ENCODE results near the gene EPHA7. TPM values are rescaled to one million over a fixed set of nuclear protein-coding genes. Genes with fewer than 3 reads are reported as not detected.

EPHA7 gene
- total RNA-seq, 1 experiment from 2014 or later: not detected

DNA sequence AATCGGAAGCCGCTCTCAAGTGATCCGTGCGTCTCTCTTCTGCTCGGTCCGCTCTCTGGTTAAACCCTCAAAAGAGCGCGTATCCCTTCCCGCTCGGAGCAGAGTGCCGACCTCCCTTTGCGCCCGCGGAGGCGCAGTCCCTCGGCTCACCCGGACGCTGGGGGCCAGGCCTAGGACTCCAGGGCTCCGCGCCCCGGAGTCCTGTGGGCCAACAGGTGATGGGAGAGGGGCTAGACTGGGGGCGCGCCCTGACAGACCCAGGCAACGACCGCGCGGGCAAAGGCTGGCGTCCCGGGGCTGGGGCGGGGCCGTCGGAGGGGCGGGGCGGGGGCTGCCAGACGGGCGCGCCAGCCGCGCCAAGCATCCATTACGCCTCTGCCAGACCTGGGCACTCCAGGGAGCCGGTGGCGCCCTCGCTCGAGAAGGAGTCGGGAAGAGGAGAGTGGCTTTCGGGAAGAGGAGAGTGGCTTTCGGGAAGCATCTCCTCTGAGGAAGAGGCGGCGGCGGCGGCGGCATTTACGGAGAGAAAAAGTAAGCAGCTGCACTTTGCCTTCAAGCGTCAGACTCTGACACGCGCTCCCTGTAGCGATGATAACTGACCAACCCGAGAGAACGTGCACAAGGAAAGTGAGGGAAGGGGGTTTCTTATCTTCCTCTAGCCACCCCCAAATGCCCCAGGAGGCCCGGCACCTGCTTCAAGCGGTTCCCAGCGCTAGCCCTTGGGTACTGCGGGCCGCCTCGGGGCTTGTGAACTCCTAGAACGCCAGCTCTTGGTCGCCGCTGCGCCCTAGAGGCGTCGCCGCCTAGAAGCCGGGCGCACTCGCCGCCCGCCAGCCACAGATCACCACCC is 2.6 kb downstream of the EPHA7 start:
- H3K4me1 ChIP-seq (replicated peaks): peaks cover 14% of the 10 kb centered on the region
- no peaks in the 10 kb centered on the region for H3K9me3 ChIP-seq (replicated peaks)
- H3K36me3 ChIP-seq: no peaks in the 10 kb centered on the region
- no peak overlapping the region for H3K4me3 ChIP-seq
- H3K27ac ChIP-seq: no peak overlapping the region
- peaks cover 56% of the 10 kb centered on the region for H3K27me3 ChIP-seq (replicated peaks)
- DNase-seq (ENCODE audit: low read depth in 1 of 2, low spot score in 2 of 2): no peak

DNA sequence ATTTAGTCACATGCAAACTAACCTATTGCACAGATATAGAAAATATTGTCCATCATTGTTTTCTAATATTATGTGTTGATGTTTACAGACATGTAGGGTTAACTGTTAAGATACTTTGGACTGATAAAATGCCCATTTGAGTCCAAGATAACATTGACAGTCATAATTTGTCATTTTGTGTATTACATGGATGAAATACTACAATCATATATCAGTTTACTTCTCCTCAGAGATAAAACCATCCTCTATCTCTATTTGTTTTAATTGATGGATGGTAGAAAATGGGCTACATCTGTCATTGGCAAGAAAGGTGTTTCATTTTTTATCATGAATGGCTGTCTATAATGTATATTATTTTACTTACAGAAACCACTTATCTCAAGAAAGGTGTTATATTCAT is 6.2 kb downstream of the EPHA7 start:
- Histone ChIP-seq H3K4me3 (no peak overlapping the region), H3K27ac (no peak overlapping the region), H3K4me1 (replicated peaks) (0 out of 2 replicates have a peak, but pooled peaks cover under 1% of the 10 kb centered on the region), H3K27me3 (replicated peaks) (peaks cover 29% of the 10 kb centered on the region), H3K36me3 (no peaks in the 10 kb centered on the region), H3K9me3 (replicated peaks) (no peaks in the 10 kb centered on the region)
- DNase-seq (ENCODE audit: low read depth in 1 of 2, low spot score in 2 of 2): no peak

DNA sequence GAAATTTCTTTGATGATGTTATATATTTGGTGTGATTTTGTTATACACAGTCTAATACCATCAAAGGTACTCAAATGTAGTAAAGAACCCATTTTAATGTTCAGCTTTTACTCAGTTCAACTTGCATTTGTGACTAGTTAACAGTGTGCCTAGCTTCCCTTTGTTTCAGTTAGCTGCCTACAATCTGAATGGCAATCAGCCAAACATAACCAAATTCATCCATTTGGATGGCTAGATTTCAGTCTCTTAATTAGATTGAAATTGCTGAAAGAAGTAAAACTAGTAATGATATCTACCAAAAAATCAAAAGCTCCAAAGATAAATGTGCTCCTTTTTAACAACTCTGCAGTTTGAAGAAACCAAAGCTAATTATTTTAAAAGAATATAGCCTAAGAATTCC is 6.9 kb downstream of the EPHA7 start:
- H3K4me3 ChIP-seq: no peak overlapping the region
- DNase-seq (ENCODE audit: low read depth in 1 of 2, low spot score in 2 of 2): no peak
- H3K9me3 ChIP-seq (replicated peaks): no peaks in the 10 kb centered on the region
- H3K27me3 ChIP-seq (replicated peaks): peaks cover 22% of the 10 kb centered on the region
- no peaks in the 10 kb centered on the region for H3K4me1 ChIP-seq (replicated peaks)
- H3K27ac ChIP-seq: no peak overlapping the region
- H3K36me3 ChIP-seq: no peaks in the 10 kb centered on the region

DNA sequence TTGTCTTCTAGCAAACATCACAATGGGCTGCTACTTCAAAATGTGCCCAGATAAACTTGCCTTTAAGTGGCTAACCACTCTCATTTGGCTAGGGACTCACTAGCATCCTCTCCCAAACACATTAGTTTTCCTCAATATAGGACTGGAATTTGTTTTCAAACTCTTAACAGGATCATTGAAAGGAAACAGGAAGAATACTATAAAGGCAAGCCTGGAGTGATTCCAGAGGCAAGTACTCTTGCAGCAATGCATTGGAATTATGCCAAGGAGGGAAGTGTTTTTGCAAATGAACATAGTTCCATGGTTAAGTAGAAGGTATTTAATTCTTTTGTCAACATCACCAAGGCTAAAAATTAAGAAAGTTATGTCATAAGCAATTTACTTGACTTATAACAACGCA is 12.2 kb downstream of the EPHA7 start:
- Histone ChIP-seq H3K4me1 (replicated peaks) (no peaks in the 10 kb centered on the region), H3K4me3 (no peak overlapping the region), H3K36me3 (no peaks in the 10 kb centered on the region), H3K27ac (no peak overlapping the region), H3K27me3 (replicated peaks) (no peaks in the 10 kb centered on the region), H3K9me3 (replicated peaks) (no peaks in the 10 kb centered on the region)
- no peak for DNase-seq (ENCODE audit: low read depth in 1 of 2, low spot score in 2 of 2)

DNA sequence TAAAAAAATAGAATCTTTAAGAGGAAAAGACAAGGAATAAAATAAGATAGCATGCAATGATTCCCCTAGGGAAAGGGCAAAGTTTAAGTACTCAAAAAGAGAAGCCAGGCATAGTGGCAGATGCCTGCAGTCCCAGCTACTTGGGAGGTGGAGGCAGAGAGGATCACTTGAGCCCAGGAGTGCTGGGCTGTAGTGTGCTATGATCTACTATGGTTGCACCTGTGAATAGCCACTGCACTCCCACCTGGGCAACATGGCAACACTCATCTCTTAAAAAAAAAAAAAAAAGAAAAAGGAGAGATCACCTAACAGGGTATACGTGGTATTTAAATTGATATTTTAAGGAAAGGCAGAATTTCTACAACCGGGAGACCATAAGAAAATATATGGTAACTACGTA is 16.0 kb downstream of the EPHA7 start:
- Histone ChIP-seq H3K9me3 (replicated peaks) (no peaks in the 10 kb centered on the region), H3K27me3 (replicated peaks) (no peaks in the 10 kb centered on the region), H3K4me1 (replicated peaks) (no peaks in the 10 kb centered on the region), H3K4me3 (no peak overlapping the region), H3K27ac (no peak overlapping the region), H3K36me3 (no peaks in the 10 kb centered on the region)
- no peak for DNase-seq (ENCODE audit: low read depth in 1 of 2, low spot score in 2 of 2)

DNA sequence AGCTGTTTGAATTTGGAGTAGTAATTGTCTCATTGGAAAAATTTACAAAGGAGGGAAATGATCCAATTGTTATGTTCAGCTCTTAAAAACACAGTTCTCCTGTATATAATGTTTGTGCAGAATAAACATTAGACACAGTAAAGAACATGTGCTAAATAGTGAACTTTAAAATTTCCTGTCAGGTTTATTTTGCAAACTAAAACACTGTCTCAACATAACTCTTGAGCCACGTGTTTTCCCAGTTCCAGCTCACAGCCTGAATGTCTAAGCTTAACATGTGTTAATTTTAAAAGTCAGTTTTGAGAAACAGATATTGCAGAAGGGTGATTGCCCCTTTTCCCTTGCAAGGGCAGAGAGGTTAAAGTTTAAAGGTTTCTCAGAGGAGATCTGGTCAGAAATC is 20.6 kb downstream of the EPHA7 start:
- no peaks in the 10 kb centered on the region for H3K36me3 ChIP-seq
- DNase-seq (ENCODE audit: low read depth in 1 of 2, low spot score in 2 of 2): no peak
- no peaks in the 10 kb centered on the region for H3K4me1 ChIP-seq (replicated peaks)
- H3K4me3 ChIP-seq: no peak overlapping the region
- H3K27ac ChIP-seq: no peak overlapping the region
- no peaks in the 10 kb centered on the region for H3K9me3 ChIP-seq (replicated peaks)
- H3K27me3 ChIP-seq (replicated peaks): no peaks in the 10 kb centered on the region

DNA sequence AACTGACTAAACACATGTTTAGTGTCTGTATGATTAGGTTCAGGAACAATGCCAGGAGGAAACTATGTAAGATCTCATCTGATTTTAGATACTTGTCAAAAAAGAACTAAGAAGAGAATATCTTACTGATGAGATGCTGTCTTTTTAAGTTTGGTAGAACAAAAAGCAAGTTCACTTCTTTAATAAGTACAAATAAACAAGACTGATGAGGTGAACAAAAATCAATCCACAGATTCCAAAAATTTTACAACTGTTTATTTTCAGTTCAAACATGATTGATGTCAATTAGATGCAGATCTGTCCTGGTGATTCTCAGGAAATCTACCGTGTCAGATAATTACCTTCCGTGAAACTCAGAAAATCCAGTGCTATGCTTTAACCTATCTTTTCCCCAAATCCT is 24.9 kb downstream of the EPHA7 start:
- Histone ChIP-seq H3K36me3 (no peaks in the 10 kb centered on the region), H3K27ac (no peak overlapping the region), H3K9me3 (replicated peaks) (no peaks in the 10 kb centered on the region), H3K4me3 (no peak overlapping the region), H3K27me3 (replicated peaks) (no peaks in the 10 kb centered on the region), H3K4me1 (replicated peaks) (no peaks in the 10 kb centered on the region)
- DNase-seq (ENCODE audit: low read depth in 1 of 2, low spot score in 2 of 2): no peak

DNA sequence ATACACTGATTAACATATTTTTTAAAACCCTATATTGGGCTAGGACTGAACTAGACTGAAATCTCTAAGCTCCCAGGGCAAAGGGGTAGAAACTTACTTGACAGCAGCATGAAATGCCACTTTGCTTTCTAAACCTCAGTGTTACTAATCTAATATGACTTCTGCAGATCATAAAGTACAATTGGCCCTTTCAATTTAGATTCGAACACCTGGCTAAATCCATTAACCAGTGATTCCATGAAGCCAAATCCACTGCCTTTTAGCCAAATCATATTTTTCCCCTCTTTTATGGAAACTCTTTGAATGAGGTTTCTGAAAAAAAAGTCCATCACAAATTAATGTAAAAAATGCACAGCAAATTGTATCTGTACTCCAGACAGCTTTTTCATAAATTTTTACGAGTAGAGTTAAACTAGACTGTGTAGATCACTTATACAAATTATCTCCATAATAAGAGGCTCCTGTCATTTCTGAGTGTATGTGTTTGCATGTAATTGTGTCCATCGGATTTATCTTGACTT is 25.7 kb downstream of the EPHA7 start:
- Histone ChIP-seq H3K27me3 (replicated peaks) (no peaks in the 10 kb centered on the region), H3K4me1 (replicated peaks) (no peaks in the 10 kb centered on the region), H3K4me3 (no peak overlapping the region), H3K9me3 (replicated peaks) (no peaks in the 10 kb centered on the region), H3K27ac (no peak overlapping the region), H3K36me3 (no peaks in the 10 kb centered on the region)
- DNase-seq (ENCODE audit: low read depth in 1 of 2, low spot score in 2 of 2): no peak

DNA sequence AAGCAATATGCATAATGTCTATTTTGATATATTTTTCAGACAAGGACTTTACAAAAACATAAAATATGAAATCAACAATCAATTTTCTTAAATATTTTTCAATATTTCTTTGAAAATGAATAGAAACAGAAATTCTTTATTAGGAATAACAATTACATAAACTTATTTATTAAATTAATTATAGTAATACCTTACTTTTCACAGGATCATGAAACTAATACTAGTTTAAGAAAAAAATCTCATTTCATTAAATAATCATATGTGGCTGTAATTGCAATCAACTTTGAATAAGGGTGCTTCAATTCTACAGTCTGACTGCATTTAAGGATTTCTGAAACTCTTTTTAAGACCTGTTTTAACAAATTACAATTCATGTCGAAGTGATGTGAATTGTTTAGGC is 26.6 kb downstream of the EPHA7 start:
- DNase-seq (ENCODE audit: low read depth in 1 of 2, low spot score in 2 of 2): no peak

DNA sequence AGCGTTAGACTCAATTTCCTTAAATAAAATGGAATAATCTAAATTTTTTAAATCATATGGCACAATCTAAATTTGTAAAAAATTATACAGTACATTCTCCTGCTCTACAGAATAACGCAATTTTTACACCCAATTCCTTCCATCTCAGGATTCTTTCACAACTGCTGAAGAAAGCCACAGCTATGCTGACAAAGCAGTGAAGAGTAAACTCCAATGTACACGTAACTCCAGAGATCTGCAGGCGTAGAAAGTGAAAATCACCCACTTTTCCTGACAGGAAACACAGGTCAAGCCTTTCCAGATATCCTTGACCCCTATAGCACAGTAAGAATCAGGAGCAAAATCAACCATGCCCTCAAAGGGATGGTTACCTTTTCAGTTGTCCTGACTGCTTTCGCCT is 27.4 kb downstream of the EPHA7 start:
- no peak overlapping the region for H3K4me3 ChIP-seq
- no peaks in the 10 kb centered on the region for H3K27me3 ChIP-seq (replicated peaks)
- H3K36me3 ChIP-seq: no peaks in the 10 kb centered on the region
- no peak for DNase-seq (ENCODE audit: low read depth in 1 of 2, low spot score in 2 of 2)
- no peaks in the 10 kb centered on the region for H3K9me3 ChIP-seq (replicated peaks)
- H3K4me1 ChIP-seq (replicated peaks): no peaks in the 10 kb centered on the region
- no peak overlapping the region for H3K27ac ChIP-seq

More for the DNA sequence above, 26.6 kb downstream of the EPHA7 start:
- no peaks in the 10 kb centered on the region for H3K36me3 ChIP-seq
- no peak overlapping the region for H3K4me3 ChIP-seq
- no peaks in the 10 kb centered on the region for H3K27me3 ChIP-seq (replicated peaks)
- no peak overlapping the region for H3K27ac ChIP-seq
- no peaks in the 10 kb centered on the region for H3K4me1 ChIP-seq (replicated peaks)
- no peaks in the 10 kb centered on the region for H3K9me3 ChIP-seq (replicated peaks)

DNA sequence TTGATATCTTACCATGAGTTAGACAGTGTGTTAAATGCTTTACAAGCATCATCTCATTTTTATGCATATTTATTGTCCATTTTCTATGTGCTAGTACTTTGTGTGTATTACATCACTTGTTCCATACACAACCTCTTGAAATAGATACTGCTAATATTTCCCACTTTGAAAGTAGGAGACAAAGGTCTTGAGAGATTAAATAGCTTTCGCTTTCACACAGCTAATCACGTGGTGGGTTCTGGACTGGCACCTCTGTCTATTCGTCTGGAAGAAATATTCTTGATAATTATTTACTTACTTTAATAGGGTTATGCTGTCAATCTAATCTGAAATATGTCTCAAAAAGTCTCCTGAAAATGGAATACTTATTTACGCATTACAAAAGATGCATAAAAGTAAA is 30.2 kb downstream of the EPHA7 start:
- H3K4me3 ChIP-seq: no peak overlapping the region
- H3K36me3 ChIP-seq: no peaks in the 10 kb centered on the region
- no peaks in the 10 kb centered on the region for H3K4me1 ChIP-seq (replicated peaks)
- H3K27ac ChIP-seq: no peak overlapping the region
- DNase-seq (ENCODE audit: low read depth in 1 of 2, low spot score in 2 of 2): no peak
- no peaks in the 10 kb centered on the region for H3K27me3 ChIP-seq (replicated peaks)
- no peaks in the 10 kb centered on the region for H3K9me3 ChIP-seq (replicated peaks)

DNA sequence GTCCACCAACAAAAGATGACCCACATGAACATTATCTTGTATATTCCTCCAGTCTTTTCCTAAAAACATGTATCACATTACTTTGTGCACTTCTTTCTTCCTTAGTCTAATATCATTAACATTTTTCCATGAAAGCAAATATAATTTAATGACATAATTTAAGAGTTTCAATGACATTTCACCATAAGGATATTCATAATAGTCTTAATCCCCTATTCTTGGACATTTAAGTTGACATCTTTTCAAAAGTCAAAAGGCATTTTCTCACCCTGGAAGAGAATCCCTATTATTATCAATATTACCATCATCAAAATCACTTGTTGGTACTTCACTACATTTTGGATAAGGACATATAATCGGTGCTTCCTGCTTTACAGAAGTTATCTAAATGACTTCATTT is 31.3 kb downstream of the EPHA7 start:
- Histone ChIP-seq H3K4me1 (replicated peaks) (no peaks in the 10 kb centered on the region), H3K4me3 (no peak overlapping the region), H3K9me3 (replicated peaks) (no peaks in the 10 kb centered on the region), H3K36me3 (no peaks in the 10 kb centered on the region), H3K27me3 (replicated peaks) (no peaks in the 10 kb centered on the region), H3K27ac (no peak overlapping the region)
- DNase-seq (ENCODE audit: low read depth in 1 of 2, low spot score in 2 of 2): no peak

DNA sequence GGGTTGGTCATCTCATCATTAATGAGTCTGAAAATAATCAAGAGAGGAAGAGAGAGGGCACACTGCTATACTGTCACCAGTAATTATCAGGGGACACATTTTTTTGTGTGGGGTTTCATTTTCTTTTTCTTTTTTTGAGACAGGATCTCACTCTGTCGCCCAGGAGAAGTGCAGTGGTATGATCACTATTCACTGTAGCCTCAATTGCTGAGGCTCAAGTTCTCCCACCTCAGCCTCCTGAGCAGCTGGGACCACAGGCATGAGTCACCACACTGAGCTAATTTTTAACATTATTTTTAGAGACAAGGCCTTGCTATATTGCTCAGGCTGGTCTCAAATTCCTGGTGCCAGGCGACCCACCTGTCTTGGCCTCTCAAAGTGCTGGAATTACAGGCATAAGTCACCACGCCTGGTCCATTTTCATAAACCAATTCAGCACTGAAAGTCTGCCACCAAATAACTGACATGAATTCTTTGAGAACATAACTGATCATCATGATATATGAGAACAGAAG is 43.3 kb downstream of the EPHA7 start:
- Histone ChIP-seq H3K4me1 (replicated peaks) (no peaks in the 10 kb centered on the region), H3K36me3 (no peaks in the 10 kb centered on the region), H3K9me3 (replicated peaks) (no peaks in the 10 kb centered on the region), H3K4me3 (no peak overlapping the region), H3K27me3 (replicated peaks) (no peaks in the 10 kb centered on the region), H3K27ac (no peak overlapping the region)
- no peak for DNase-seq (ENCODE audit: low read depth in 1 of 2, low spot score in 2 of 2)

DNA sequence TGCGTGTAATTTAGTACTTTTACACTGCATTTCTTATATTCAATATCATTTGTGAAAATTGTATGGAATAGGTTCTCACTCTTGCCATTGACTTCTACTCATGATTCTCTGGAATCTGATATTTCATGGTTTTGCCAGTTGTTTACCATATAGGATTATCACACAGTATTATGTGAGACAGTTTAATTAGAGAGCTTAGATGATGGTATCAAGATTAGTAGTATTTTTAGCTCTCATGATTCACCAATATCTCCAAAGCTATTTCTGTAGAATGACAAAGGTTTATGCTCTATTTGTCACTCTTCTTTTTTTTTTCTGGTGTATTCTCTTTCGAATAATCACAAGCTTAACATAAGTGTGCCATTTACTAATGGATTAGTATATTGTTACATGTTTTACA is 45.9 kb downstream of the EPHA7 start:
- no peaks in the 10 kb centered on the region for H3K27me3 ChIP-seq (replicated peaks)
- H3K27ac ChIP-seq: no peak overlapping the region
- H3K4me1 ChIP-seq (replicated peaks): no peaks in the 10 kb centered on the region
- no peaks in the 10 kb centered on the region for H3K36me3 ChIP-seq
- no peaks in the 10 kb centered on the region for H3K9me3 ChIP-seq (replicated peaks)
- H3K4me3 ChIP-seq: no peak overlapping the region
- DNase-seq (ENCODE audit: low read depth in 1 of 2, low spot score in 2 of 2): no peak
